G401 (cell line): Measurements from ENCODE around the gene NFIL3. TPM values are rescaled to one million over a fixed set of nuclear protein-coding genes. Genes with fewer than 3 reads are reported as not detected.
A peak's percentile ranks its signal among the peaks of the same experiment; 100 is the strongest.

Source experiments
- DNase-seq: peaks from one replicate; pipeline ENCODE4 v3.0.0-alpha.2; 2015; ENCODE audit warnings: low spot score
- in situ Hi-C: cut with HindIII; loops from 2 replicates; pipeline ENCODE4 v1.10.0; 2016; ENCODE audit warnings: low sequenced_read_pairs, mixed read lengths
- total RNA-seq: library from RNA; depleted of rRNA; stranded (reverse); fragments of >200 nt; shearing (Covaris generic); gene quantifications from 2 replicates; pipeline ENCODE4 v1.2.3, GENCODE V29; 2014

NFIL3 gene
- total RNA-seq, 1 experiment from 2014 or later, result 0.10 TPM

- in situ Hi-C loops, result no loop called here
- peak; percentile 76 for DNase-seq
Observed at GRCh38 chr9:91422758-91423711, 597 bp downstream of the NFIL3 start.

DNA sequence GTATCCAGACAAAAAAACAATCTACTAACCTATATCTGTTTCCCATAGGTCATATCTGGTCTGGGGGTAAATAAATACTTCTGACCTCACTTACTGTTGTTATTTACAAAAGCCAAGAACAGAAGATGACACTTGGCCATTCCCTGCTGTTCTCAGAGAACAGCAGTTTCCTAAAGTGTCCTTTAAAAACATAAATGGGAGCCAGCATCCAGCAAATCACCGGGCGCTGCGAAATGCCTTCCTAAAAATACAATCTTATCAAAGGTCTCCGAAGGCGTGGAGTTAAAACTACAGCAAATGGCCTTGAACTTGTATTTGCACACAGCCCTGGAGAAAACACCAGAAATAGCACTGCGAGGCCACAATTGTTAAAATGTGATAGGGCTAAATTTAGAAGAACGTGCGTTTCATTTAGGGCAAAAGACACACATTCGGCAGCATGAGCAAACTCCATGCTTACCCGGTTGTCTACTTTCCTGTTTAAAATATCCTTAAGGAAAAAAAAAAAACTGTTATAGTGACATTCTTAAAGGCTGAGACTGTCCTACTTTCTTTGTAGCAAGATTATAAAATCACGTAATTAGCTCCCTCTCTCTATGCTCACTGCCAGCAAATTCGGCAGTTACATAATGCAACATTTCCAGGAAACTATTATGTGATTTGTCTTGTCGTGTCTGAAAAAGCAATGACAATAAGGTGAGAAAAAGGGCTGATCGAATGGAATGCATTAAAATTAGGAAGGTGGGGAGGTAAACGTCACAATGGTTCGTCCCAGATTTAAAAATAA, 1.5 kb downstream of the NFIL3 start:
- peak; percentile 68 for DNase-seq
- in situ Hi-C loops, result no loop called here

DNA sequence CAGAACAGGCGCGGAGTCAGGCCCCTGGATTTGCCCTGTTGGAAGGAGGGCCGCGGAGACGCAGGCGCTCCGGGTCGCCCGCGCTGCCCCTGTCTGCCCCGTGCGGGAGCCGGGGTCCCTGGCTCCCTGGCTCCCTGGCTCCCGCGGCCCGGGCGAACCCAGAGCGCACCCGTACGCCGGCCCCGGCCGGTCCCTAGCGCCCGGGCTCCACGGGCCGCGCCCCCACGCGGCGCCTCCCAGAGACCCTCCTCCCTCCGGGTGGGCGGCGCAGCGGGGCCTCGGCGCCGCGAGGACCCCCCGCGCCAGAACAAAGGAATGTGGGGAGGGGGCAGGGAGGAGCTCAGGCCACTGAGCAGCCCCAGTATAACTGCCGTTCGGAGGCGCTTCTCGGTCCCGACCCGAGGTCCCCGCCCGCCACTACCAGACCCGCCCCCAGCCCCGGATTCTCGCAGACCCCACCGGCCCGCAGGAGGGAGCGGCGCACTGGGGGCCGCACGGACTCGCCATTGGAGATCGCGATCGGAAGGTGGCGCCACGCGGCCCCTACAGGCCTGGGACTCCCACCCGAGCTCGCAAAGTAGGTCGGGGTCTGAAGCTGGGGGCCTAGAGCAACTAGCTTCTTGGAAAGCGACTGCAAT, 2.4 kb downstream of the NFIL3 start:
- in situ Hi-C loops, result no loop called here
- DNase-seq, result peak; percentile 14

- in situ Hi-C loops, result no loop called here
- no peak for DNase-seq
Observed at GRCh38 chr9:91420501-91421127, 3.0 kb downstream of the NFIL3 start.

DNA sequence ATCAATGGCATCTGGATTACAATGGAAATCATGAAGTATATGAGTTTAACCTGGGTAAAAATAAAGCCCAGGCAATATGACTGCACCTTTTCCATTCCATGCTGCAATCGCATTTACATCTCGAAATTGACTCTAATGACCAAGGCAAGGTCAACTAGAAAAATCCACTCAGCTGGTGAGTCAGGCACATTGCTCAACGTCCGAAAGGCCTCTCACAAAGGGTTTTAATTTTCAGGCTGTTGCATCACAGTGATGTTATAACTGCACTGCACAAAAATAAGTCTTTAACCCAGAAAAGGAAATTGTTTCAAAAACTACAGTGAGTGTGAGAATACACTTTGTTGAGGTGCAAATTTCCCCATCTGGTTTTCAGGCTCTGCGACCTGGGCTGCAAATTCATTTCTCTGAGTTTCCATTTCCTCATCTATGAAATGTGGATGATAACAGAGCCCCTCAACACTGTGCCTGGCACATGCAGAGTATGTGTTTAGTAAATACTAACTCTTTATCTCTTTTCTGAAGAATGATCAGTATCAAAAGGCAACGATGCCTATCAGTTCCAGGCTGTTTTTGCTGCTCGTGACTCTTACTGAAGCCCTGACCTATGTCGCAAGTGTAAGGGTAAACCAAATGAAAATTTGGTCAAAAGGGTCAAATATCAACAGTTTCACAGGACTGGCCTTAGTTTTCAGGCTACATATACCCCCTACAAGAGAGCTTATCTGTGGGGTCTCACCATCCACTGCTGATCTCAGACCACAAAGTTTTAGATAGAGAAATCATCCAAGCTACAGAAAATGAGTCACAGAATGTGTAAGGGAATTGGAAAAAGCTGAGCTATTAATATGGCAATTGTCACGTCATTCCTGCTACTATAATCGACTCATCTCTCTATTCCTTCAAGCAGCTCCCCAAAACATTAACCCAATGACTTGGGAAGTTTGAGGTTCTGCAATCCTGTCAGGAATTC, 4.1 kb downstream of the NFIL3 start:
- no peak for DNase-seq
- in situ Hi-C loops, result no loop called here

- in situ Hi-C loops, result no loop called here
- DNase-seq, result no peak
Observed at GRCh38 chr9:91418215-91418610, 5.4 kb downstream of the NFIL3 start.

GRCh38 chr9:91417602-91418214, 5.9 kb downstream of the NFIL3 start:
- peak; percentile 13 for DNase-seq
- in situ Hi-C loops, result no loop called here

DNA sequence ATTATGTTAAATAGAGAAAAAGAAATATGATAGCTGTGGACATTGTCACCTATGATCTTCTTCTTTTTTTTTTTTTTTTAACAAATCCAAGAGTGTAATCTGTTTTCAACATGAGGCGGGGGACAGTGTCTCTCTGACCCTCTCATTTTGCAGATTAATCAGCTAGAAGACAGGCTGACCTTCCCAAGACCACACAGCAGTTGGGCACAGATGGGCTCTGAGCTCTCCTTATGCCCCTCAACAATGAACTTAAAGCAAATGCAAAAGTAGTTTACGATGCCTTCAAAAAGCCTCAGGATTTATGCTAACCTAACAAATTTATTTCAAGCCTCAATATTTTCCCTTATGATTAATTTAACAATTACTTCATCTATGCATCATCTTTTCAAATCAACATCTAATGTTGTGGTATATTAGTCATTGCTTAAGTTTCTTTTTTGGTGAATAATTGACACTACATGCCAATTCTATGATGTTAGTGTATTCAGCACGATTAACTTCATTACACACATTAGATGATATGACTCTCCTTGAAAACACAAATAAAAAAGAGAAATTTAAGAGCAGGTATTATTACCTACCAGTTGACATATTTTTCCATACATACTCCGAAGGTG, 7.4 kb downstream of the NFIL3 start:
- DNase-seq, result no peak
- in situ Hi-C loops, result no loop called here

GRCh38 chr9:91415290-91415689, 8.3 kb downstream of the NFIL3 start:
- in situ Hi-C loops, result no loop called here
- DNase-seq, result no peak

- in situ Hi-C loops, result no loop called here
- DNase-seq, result no peak
Observed at GRCh38 chr9:91412941-91413340, 10.7 kb downstream of the NFIL3 start.

- DNase-seq, result no peak
- in situ Hi-C loops, result no loop called here
Observed at GRCh38 chr9:91411096-91411771, 12.4 kb downstream of the NFIL3 start.

GRCh38 chr9:91410161-91410560, 13.5 kb downstream of the NFIL3 start:
- in situ Hi-C loops, result no loop called here
- no peak for DNase-seq

DNA sequence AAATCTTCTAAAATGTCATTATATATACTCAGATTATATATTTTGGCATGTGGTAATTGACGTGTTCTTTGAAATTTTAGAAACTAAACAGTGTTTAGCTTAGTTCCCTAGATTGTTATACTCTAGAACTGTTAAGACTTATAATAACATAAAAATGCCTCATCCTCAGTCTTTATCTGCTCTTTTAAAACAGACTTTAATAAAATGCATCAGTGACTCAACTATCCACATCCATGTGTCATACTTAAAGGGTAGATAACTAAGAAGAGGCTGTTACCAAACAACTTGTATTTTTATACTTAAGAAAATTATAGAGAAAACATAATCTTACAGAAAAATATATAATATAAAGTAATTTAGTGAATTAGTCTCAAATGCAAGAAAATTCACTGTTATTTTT, 15.2 kb downstream of the NFIL3 start:
- DNase-seq, result no peak
- in situ Hi-C loops, result no loop called here

DNA sequence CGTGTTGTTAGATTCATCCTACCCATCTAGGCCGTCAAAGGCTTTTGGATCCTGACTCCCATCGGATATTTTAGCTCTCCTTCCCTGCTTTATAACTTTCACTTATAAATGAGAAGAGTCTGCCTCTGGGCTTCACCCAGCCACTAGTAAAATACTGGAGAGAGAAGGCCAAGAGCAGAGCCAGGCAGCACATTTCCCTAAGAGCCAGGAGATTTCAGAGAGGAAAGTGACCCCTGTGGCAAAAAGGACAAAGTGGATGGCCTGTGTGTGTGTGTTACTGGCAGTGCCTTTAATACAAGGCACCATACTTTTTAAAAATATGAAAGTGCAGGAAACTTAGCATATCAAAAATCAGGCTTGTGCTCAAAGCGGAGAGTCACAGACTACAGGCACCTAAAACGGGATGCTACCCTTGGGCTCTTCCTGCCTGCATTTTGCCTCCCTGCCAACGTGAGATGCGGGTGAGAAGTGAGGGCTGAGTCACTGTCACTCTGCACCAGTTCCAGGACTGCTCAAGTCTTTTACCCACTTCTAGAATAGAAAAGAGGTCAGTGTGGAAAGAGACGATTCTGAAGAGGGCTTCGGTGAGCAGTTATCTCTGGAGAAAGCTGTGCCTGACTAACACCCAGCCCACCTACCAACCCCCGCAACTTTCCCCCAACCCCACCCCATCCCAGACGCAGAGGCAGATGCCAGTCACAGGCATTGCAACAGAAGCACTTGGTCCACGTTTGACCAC, 15.9 kb downstream of the NFIL3 start:
- no peak for DNase-seq
- in situ Hi-C loops, result no loop called here

GRCh38 chr9:91405343-91406077, 18.1 kb downstream of the NFIL3 start:
- DNase-seq, result no peak
- in situ Hi-C loops, result no loop called here
